Activated CD4-positive, alpha-beta T cell treated with anti-CD3 and anti-CD28 coated beads, Interleukin-10, Interleukin-2, amounts not matched to agents 100 ng/mL and 50 ng/mL, durations not matched to agents 16 hours and 8 hours (primary cell): ENCODE measurements around the gene GCNT2.
A peak's percentile ranks its signal among the peaks of the same experiment; 100 is the strongest.
"Not testable (repeated sequence)": the region's sequence is repeated elsewhere in the genome, so short reads cannot be mapped to it uniquely, and the experiment has no call there.

Experiments
- DNase-seq: peaks from one replicate; pipeline ENCODE4 v3.0.0-alpha.2; 2020

GCNT2 gene

DNA sequence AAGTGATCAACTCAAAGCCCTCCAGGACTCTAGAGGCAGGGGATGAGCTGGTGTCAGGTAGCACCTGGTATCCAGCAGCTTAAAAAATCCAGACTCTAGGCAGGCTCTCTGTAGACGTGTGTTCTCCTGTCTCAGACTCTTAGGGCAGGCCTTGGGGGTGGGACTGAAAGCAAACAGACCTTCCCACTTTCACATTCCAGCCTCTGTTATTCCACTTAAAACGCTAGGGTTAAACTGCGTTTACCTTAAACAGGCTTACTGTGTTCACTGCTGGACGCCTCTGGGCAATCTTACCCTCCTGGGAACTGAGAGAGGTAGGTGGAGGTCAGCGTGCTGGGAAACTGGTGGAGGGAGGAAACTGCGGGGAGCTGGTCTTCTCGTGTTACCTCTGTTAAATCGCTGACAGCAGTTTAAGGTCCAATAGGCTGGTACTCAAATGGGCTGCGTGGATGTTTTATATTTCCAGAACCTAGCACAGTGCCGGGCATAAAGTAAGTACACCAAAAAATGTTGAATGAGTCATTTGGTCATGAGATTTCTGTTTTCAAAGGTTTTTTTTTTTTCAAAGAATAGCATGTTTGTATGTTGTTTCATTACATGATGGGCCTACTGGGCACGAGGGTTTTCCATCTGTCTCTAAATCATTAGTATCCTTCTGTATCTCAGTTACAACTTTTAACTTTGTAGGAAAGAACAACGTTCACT, at the start of gene GCNT2:
Gene GCNT2, plus strand, starts transcription at position 248 of the 705 bp plus-strand sequence. CDS start 7,561 bp downstream, outside the sequence.
- DNase-seq = no peak

DNA sequence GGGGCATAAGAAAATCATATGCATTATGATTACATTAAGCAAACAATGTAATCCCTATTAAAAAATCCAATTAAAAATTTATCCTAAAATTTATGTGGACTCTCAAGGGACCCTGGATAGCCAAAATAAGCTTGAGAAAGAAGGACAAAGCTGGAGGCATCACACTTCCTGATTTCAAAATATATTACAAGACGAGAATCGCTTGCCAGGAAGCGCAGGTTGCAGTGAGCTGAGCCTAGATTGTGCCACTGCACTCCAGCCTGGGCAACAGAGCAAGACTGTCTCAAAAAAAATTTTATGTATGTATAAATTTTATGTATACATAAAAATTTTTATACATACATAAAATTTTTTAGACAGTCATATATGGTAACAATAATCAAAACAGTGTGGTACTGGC, 48.5 kb upstream of the GCNT2 start:
- DNase-seq = no peak

GRCh38 chr6:10478187-10479040, 42.7 kb upstream of the GCNT2 start:
- peak; percentile 50 for DNase-seq

GRCh38 chr6:10479939-10480700, 41.0 kb upstream of the GCNT2 start:
- DNase-seq = no peak

- no peak for DNase-seq
Observed at GRCh38 chr6:10481101-10481500, 40.0 kb upstream of the GCNT2 start.

- DNase-seq = no peak
Observed at GRCh38 chr6:10482636-10483257, 38.4 kb upstream of the GCNT2 start.

- no peak for DNase-seq
Observed at GRCh38 chr6:10484912-10485311, 36.2 kb upstream of the GCNT2 start.

GRCh38 chr6:10485406-10485805, 35.7 kb upstream of the GCNT2 start:
- no peak for DNase-seq

- no peak for DNase-seq
Observed at GRCh38 chr6:10486215-10486614, 34.9 kb upstream of the GCNT2 start.

GRCh38 chr6:10486944-10487588, 34.1 kb upstream of the GCNT2 start:
- DNase-seq = not testable (repeated sequence)

DNA sequence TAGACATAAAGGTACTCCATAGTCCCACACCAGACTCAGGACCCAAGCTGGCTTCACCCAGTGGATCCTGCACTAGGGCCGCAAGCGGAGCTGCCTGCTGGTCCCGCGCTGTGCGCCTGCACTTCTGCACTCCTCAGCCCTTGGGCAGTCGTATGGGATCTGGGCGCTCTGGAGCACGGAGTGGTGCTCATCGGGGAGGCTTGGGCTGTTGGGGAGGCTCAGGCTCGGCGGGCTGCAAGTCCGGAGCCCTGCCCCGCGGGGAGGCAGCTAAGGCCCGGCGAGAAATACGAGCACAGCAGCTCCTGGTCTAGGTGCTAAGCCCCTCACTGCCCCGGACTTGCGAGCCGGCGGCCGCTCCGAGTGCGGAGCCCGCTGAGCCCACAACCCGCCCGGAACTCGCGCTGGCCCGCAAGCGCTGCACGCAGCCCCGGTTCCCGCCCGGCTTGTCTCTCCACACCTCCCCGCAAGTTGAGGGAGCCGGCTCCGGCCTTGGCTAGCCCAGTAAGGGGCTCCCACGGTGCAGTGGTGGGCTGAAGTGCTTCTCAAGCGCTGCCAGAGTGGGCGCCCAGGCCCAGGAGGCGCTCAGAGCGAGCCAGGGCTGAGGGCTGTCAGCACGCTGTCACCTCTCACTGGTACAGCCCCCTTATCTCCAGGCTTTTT, 33.4 kb upstream of the GCNT2 start:
- no peak for DNase-seq

- no peak for DNase-seq
Observed at GRCh38 chr6:10491463-10491862, 29.7 kb upstream of the GCNT2 start.

- DNase-seq = not testable (repeated sequence)
Observed at GRCh38 chr6:10491905-10492304, 29.2 kb upstream of the GCNT2 start.

- no peak for DNase-seq
Observed at GRCh38 chr6:10495029-10495428, 26.1 kb upstream of the GCNT2 start.

- no peak for DNase-seq
Observed at GRCh38 chr6:10505529-10505928, 15.6 kb upstream of the GCNT2 start.

GRCh38 chr6:10507298-10507697, 13.9 kb upstream of the GCNT2 start:
- no peak for DNase-seq

DNA sequence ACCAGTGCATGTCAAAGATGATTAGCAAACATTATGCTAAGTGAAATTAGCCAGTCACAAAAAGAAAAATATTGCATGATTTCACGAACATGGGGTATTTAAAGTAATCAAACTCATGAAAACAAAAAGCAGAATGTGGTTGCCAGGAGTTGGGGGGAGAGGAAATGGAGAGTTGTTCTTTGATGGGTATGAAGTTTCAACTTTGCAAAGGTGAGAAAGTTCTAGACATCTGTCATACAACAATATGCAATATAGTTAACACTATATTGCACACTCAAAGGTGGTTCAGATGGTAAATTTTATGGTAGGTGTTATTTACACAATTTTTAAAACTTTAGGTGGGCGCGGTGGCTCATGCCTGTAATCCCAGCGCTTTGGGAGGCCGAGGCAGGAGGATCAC, 13.4 kb upstream of the GCNT2 start:
- DNase-seq = no peak

DNA sequence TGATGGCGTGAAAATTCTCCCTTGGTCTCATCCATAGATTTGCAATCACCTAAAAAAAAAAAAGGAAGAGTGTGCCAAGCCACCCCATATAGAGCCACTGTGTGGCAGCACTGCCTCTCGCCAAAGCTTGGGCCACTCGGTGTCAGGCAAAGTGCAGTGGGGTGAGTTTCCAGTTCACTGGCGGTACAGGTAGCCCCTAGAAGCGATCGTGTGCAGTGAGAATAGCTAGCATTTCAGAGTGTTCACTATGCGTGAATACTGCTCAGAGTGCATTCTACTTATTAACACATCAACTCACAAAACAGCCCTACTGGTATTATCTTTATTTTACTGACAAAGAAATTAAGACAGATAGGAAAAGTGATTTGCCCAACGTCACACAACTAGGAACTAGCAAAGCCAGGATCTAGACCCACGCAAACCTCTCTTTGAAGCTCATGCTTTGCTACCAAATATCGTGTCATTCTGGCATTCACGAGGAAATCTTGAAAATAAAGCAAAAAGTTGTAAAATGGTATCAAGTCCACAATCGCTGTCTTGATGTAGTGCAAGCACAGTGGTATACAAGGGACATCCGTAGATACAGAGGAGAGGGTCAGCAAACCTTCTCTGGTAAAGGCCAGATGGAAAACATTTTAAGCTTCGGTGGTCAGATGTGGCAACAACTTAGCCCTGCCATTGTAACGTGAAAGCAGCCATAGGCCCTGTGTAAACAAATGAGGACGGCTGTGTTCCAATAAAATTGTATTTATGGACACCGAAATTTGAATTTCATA, 10.4 kb upstream of the GCNT2 start:
- peak; percentile 58 for DNase-seq

GRCh38 chr6:10511477-10511876, 9.7 kb upstream of the GCNT2 start:
- no peak for DNase-seq

GRCh38 chr6:10513544-10513943, 7.6 kb upstream of the GCNT2 start:
- DNase-seq = no peak
